NCI-H2171 treated with DMSO at 0.1 percent for 48 hours (cell line): ENCODE measurements around the gene IFRD1.
"Not testable (repeated sequence)": the region's sequence is repeated elsewhere in the genome, so short reads cannot be mapped to it uniquely, and the experiment has no call there.

Experiments used
- DNase-seq: peaks from one replicate; lab custom pipeline; 2025; lab: John Stamatoyannopoulos, UW

IFRD1 gene

GRCh38 chr7:112442210-112442609 is 8.1 kb upstream of the IFRD1 start:
- no peak for DNase-seq

DNA sequence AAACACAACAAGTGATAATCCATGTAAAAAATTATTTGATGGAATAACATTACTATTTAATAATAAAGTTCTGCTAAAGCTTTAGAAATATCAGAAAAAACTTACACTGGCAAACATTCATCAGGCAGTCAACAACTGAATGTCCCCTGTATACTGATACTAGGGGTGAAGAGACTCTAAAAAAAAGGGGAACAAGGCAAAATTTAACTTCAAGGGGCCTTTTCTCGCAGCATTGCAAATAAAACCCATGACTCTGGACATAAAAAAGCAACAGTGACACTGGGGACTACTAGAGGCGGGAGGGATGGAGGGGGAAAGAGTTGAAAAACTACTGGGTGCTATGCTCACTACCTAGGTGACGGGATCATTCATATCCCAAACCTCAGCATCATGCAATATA is 5.8 kb upstream of the IFRD1 start:
- no peak for DNase-seq

DNA sequence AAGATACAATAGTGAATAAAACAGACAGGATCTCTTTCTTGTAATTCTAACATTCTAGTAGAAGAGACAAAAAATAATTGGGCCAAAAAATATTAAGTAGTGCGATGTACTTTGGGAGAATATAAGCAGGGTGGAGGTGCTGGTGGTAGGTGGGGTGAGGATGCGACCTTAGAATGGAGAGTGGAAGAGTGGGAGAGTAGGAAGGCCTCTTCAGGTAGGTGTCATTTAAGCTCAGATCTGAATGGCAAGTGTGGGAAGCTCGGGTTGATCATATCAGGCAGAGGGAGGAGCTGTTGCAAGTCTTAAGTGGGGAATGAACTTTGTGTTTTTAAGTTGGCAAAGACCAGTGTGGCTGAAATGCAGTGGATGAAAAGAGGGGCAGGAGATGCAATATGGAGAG is 3.8 kb upstream of the IFRD1 start:
- DNase-seq, result no peak

- DNase-seq, result no peak
These were observed 2.9 kb upstream of the IFRD1 start for GRCh38 chr7:112447406-112447805.

GRCh38 chr7:112448381-112448780 is 1.9 kb upstream of the IFRD1 start:
- DNase-seq, result no peak

GRCh38 chr7:112448891-112449290 is 1.4 kb upstream of the IFRD1 start:
- DNase-seq, result no peak

DNA sequence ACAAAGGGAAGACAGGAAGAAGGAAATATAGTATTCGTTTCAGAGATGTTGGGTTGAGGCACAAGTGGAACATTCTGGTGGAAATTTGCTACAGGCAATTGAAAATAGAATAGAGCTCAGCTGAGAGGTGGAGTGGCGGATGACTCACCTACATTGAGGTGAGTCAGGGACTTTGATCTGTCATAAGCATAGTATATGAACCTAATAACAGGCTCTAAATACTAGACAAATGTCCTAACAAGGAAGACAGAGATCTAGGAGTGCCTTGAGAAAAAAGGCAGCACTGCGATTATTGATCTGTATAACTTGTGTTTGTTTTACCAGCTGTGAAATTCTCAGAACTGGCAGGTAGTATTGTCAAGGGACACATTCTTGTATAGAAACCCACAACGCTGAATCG is 907 bp upstream of the IFRD1 start:
- DNase-seq, result no peak

DNA sequence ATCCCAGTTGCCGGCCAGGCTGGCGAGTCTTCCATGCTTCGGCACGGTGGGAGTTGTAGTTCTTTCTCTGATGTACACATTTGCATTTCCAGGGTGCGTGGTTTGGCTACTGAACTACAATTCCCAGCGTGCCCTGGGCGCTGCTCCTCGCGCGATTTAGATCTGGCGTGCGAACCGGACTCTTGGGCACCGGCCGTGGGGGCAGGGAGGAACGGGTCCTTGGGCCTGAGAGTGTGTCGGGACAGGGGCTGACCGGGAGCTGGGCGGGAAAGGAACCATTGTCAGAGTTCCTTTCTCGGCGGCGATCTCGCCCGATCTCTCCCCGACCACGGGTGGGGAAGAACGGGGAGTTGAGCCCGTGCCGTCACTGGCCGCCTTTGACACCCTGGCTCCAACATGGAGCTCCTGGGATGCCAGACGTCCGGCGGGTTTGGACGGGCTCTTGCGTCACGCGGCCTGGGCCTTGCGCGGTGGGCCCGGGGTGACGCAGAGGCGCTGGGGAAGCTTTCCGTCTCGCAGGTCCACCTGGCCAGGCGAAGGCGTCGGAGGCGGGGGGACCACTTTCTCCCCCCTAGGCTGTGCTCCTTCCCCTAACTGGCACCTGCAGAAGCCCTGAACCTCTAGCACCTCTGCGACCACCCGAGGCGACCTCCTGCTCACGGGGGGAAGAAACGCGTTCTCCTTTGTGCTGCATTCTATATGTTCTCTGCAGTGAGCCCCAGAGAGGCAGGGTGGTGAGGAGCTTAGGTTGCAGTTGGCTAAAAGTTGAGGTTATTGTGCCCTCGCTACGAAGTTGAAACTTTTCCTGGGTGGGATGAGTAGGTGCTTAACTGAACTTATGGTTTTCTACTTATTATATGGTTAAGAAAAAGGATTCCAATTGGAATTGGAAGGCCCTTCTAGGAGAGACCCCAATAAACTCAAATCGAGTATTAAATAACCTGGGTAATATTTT is 824 bp downstream of the IFRD1 start:
- peak; percentile 96 for DNase-seq

- no peak for DNase-seq
These were observed 2.0 kb downstream of the IFRD1 start for GRCh38 chr7:112452102-112452888.

GRCh38 chr7:112453505-112454171 is 3.4 kb downstream of the IFRD1 start:
- no peak for DNase-seq

- DNase-seq, result not testable (repeated sequence)
These were observed 3.9 kb downstream of the IFRD1 start for GRCh38 chr7:112454191-112454590.

- no peak for DNase-seq
These were observed 9.4 kb downstream of the IFRD1 start for GRCh38 chr7:112459645-112460044.

GRCh38 chr7:112462236-112462635 is 12.0 kb downstream of the IFRD1 start:
- DNase-seq, result no peak

GRCh38 chr7:112467867-112468266 is 17.6 kb downstream of the IFRD1 start:
- no peak for DNase-seq

DNA sequence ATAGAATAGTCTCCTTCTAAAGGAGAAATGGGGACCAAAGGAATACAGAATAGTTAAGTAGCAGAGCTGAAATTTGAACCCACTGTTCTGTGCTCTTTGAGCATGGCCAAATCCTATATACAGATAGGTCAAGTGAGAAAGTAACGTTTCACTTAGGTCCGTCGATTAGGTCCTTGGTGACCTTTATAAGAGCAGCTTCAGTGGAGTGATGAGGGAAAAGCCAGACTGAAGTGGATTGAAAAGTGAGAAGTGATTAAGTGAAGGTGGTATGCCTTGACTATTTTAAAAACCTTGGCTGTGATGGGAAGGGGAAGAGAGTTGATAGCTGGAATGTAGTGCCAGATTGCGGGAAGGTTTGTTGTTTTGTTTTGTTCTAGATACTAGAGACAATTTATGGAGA is 19.9 kb downstream of the IFRD1 start:
- no peak for DNase-seq

- no peak for DNase-seq
These were observed 26.3 kb downstream of the IFRD1 start for GRCh38 chr7:112476390-112477052.

DNA sequence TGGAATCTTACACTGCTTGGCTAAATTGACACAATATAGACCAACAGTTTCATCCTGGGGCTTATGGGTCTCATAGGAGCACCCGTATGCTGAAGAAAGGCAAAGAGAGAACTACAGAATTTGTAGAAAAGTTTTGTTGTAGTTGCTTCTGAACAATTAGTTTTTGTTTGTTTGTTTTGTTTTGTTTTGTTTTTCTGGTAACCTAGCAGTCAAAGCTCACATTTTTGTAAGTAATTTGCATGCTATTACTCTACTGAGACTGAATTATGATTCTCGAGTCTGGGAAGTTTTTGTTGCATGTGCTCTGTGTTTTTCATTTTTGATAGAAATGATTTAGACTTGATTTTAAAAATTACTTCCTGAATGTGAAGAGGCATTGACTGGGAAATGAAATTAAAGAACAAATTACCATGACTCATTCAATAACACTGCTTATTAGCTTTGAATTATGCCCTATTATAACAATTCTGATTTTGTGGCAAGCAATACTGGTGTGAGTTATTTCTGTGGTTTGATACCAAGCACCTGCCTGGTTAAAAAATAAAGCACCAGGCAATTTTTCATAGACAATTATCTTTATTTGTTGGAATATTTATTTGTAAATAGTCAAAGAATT is 31.0 kb downstream of the IFRD1 start:
- no peak for DNase-seq

- no peak for DNase-seq
These were observed 31.8 kb downstream of the IFRD1 start for GRCh38 chr7:112481833-112482670.

- no peak for DNase-seq
These were observed 34.5 kb downstream of the IFRD1 start for GRCh38 chr7:112484671-112485167.

DNA sequence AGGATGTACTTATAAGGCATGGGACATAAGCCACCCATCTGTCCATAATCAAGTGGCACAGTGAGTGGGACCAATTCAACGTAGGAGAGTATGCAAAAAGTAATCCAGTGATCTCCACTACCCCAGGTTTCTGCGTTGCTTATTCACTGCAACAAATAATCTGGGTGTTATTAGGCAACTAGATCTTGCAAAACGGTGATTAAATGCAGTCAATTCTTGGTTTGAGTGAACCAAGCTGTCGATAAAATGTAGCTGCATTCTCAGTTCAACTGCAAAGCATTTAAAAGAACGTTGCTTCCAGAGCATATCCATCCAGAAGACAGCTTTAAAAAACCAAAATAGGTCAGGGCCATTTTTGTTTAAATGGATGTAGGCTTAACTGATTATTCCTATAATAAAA is 35.5 kb downstream of the IFRD1 start:
- DNase-seq, result no peak
